Renal cortex interstitium (tissue), 11 donors: ENCODE measurements around the gene IQGAP1. TPM values are rescaled to one million over a fixed set of nuclear protein-coding genes. Genes with fewer than 3 reads are reported as not detected.

Experiments used
- DNase-seq, 11 donors: peaks; one replicate each; pipeline ENCODE4 v3.0.0-alpha.2; 2013; ENCODE audit warnings: low read depth in 9 of 11, low spot score in 4 of 11; ENCODE audit errors: extremely low read depth in 1 of 11
- polyA plus RNA-seq, 3 donors: library from polyadenylated mRNA; unstranded; fragments of 120-200 nt; gene quantifications; one replicate each; pipeline ENCODE4 v1.2.1, GENCODE V29; 2013; ENCODE audit not compliant: insufficient read length in 3 of 3

Gene IQGAP1
- polyA plus RNA-seq, 3 donors = 150 to 171 (median 154) TPM

GRCh38 chr15:90465140-90465929 lies 77.3 kb downstream of the IQGAP1 start:
- DNase-seq = no peak

- no peak for DNase-seq
Measured at GRCh38 chr15:90465930-90466567, 78.0 kb downstream of the IQGAP1 start.

- DNase-seq = no peak
Measured at GRCh38 chr15:90469723-90470122, 81.7 kb downstream of the IQGAP1 start.

- DNase-seq = no peak
Measured at GRCh38 chr15:90470453-90470852, 82.4 kb downstream of the IQGAP1 start.

GRCh38 chr15:90471126-90471525 lies 83.1 kb downstream of the IQGAP1 start:
- no peak for DNase-seq

GRCh38 chr15:90471769-90472168 lies 83.7 kb downstream of the IQGAP1 start:
- DNase-seq = no peak

- DNase-seq = no peak
Measured at GRCh38 chr15:90478846-90479481, 90.9 kb downstream of the IQGAP1 start.

GRCh38 chr15:90479656-90480055 lies 91.6 kb downstream of the IQGAP1 start:
- DNase-seq = peak in 1 of 11 donors; percentile 22

GRCh38 chr15:90481023-90481422 lies 93.0 kb downstream of the IQGAP1 start:
- DNase-seq = no peak

GRCh38 chr15:90482124-90483011 lies 94.3 kb downstream of the IQGAP1 start:
- DNase-seq = peak in 10 of 11 donors; percentile 32 to 62 (median 48)

- no peak for DNase-seq
Measured at GRCh38 chr15:90483012-90483307, 94.9 kb downstream of the IQGAP1 start.

GRCh38 chr15:90483637-90484036 lies 95.6 kb downstream of the IQGAP1 start:
- DNase-seq = no peak

- no peak for DNase-seq
Measured at GRCh38 chr15:90487186-90487585, 99.1 kb downstream of the IQGAP1 start.

- no peak for DNase-seq
Measured at GRCh38 chr15:90489514-90489913, 101.5 kb downstream of the IQGAP1 start.

GRCh38 chr15:90489944-90490343 lies 101.9 kb downstream of the IQGAP1 start:
- DNase-seq = no peak

GRCh38 chr15:90493647-90494046 lies 105.6 kb downstream of the IQGAP1 start:
- no peak for DNase-seq

- no peak for DNase-seq
Measured at GRCh38 chr15:90495067-90495466, 107.0 kb downstream of the IQGAP1 start.

- DNase-seq = no peak
Measured at GRCh38 chr15:90496791-90497190, 108.7 kb downstream of the IQGAP1 start.

GRCh38 chr15:90497376-90497775 lies 109.3 kb downstream of the IQGAP1 start:
- DNase-seq = no peak
